Stimulated activated CD4-positive, alpha-beta T cell treated with anti-CD3 and anti-CD28 coated beads, TNF-alpha, amount 100 ng/mL, for 1 hour (primary cell): ENCODE results near the gene MBNL2.

Experiments
- DNase-seq, 3 donors: peaks; one replicate each; pipeline ENCODE4 v3.0.0-alpha.2; 2020; ENCODE audit warnings: low read depth in 3 of 3, low spot score in 1 of 3

Gene MBNL2

DNA sequence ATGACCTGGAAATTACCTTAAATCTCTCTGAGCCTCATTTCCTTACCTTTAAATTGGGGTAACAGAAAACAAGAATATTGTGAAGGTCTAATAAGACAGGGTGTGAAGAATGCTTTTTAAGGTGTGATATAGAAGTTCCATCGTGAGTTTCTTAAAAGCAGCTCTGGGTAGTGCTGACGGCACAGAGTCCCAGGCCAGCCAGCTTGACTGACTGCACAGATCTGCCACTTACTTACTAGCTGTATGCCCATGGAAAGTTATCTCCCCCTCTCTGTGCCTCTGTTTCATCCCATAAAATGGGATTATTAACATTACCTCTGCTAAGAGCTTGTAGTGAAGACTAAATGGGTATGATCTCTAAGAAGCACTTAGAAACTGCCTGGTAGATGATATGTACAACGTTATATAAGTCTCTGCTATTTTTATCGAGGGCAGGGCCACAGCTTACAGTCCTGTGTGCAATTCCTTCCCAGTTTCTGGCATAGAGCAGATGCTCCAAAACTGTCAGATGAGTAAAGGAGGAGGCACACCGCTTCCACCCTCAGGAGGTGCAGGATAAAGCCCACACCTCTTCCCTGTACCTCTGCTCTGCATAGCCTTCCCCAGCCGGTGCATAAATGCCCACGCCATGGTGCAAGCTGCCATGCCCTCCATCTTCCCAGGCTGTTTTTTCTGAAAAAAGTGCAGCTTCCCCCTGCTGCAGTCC lies 99.6 kb downstream of the MBNL2 start:
- DNase-seq: no peak

DNA sequence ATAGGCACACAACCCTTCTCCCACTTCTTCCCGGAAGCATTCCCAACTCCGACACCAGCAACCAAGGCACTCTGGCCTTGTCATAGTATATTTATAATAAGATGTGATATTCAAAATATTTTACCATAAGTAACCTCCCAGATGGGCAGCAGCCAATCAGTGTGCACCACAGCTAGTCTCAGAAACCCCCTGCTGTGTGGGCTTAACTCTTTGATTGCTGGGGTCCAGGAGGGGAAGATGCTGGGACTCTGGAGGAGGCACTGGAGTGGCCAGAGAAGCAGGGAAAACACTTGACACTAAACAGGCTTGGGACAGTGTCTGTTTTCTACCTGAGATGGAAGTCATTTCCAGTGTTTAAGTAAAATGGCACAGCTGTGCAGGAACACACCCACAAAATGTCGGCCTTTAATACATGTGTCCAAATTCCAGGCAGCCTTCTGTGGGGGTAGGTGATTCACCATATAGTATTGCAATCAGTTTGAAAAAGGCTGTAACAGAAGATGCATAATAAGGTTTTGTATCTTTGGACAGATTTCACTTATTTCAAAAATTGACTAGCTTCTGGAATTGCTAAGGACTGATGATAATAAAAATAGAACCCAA lies 100.7 kb downstream of the MBNL2 start:
- no peak for DNase-seq

DNA sequence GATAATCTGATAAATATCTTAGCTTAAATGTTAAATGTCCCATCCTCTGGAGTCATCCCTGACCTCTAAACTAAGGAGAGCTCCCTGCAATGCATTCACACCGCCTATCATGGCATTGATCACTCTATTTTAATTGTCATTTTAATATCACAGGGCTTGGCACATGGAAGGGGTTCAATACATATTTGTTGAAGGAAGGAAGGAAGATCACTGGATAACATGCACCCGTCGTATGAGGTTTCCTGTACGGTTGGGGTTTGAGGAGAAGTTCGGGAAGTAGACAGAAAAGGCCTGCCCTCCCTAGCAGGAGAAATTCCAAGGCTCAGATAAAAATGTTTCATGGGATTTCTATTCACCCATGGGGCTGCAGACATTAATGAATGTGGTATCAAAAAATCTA lies 102.0 kb downstream of the MBNL2 start:
- no peak for DNase-seq

DNA sequence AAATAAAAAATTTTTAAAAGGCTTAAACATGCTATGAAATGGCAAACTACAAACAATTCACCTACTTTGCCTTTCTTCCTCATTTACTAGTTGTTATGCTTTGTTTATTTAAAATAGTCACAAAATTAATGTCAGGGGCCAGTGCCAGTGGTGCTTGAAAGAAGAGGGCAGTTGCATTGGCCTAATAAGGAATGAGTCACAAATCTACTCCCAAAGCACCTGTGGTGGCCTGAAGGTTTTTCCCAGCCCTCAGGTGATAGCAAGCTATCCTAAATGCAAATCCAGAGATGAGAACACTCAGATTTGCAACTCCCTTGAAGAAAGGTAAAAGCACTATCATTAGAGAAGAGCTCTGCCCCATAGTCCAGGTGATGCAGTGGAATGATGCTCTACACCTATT lies 103.6 kb downstream of the MBNL2 start:
- DNase-seq: no peak

DNA sequence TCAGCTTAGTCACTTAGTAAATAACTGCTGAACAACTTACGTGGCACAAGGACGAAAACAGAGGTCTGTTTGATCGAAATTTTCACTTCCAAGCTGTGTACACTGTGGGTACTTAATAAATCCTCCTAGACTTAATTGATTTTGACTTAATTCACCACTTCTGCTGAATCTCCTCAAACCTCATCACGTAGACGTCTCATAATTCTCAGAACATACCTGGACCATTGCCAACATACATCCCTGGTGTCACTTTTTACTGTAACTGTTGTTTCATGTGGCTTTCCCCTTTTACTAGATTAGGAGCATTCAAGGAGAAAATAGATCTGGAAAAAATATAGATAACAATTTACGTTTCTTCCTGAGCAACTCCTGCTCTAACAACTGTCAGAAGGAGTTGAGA lies 105.0 kb downstream of the MBNL2 start:
- DNase-seq: no peak

DNA sequence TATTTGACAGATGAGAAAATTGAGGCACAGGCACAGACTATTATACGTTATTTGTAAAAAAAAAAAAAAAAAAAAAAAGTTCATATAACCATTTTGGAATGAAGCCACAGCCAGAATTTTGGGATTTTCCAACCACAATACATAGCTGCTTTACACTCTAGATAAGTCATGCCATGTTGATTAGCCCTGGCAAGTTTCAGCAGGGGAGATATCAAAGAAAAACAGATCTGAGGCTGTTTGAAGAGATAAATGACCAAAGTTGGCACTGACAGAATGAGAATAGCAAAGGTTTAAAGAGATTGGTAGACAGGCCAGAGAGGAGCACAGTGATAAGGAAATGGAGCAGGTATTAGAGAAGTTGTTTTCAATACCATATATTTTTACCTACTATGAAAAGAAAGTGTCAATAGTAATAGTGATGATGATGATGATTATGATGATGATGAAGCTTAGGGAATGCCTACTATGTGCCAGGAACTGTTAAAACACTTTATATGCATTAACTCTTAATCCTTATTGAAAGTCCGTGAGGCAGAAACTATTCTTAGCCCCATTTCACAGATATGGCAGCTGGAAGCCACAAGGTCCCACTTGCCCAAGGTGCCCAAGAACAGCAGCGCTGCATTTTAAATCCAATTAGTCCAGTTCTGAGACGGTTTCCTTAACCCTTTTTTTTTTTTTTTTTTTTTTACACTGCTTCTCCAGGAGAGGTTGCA lies 105.5 kb downstream of the MBNL2 start:
- DNase-seq: no peak

DNA sequence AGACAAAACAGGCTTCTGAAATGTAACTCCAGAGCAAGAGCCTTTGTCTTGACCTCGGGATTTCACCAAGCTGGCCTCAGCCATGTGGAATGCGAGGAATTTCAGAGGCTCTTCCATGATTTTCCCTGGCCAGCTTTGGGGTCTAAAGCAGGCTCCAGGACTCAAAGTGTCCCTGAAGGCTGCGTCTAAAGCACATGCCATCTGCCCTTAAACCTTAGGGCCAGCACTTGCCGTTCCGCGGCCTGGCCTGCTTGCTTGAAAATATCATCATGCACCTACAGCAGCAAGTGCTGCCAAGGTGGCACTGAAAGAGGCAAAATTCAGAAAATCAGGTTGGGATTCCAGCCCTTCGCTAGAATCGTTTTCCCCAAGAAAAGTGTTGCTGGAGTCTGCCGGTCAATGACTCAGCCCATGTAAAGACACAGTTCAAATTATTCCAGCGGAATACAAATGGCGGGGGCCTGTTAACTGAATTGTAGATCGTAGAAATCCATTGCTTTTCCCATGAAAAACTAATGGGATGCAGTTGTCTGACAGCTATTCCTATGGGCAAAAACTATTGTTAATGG lies 106.2 kb downstream of the MBNL2 start:
- no peak for DNase-seq

DNA sequence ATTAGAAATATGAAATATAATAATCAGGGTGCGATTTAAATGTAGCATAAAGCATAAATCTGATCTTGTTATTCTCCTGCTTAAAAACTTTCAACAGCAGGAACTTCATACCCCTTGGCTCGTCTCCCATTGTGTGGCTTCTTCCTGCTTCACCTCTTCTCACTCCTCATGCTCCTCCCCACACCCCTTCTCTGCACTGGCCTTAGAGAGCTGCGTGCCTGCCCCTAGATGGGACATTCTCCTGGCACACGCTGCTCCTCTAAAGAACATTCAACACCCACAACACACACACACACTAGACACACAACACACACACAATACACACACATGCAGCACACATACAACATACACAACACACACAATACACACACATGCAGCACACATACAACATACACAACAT lies 107.2 kb downstream of the MBNL2 start:
- no peak for DNase-seq

DNA sequence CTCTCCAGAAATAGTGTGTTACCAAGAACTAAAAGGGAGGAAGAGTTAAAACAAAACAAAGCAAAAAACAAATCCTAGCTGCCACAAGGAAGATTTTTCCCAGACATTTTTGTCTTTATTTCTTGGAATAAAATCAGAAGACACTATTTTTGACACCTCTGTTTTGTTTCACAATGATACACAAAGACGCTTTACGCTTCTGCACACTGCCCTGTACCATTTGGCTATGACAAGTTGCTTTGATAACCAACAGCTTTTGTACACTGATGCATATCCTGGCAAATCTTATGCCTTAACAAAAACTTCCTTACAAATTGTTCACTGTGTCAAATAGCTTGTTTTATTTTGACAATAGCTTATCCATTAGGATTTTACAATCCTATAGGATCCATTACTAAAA lies 108.3 kb downstream of the MBNL2 start:
- no peak for DNase-seq

DNA sequence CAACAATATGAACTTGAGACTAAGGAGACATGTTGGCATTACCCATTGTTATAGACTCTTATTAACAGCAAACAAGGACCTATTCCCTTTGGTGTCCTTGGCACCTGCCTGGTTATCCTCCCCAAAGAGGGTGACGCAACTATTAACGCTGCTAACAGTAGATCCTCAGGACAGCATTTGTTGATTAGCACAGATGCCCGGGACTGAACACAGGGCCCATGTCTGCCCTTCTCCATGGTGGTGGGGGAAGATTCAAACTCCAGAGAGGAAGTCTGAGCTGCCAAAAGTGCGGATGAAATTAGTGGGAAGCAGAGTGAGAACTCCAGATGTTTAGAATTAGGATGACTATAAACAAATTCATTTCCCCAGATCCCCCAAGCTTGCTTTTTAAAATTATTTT lies 110.6 kb downstream of the MBNL2 start:
- no peak for DNase-seq

DNA sequence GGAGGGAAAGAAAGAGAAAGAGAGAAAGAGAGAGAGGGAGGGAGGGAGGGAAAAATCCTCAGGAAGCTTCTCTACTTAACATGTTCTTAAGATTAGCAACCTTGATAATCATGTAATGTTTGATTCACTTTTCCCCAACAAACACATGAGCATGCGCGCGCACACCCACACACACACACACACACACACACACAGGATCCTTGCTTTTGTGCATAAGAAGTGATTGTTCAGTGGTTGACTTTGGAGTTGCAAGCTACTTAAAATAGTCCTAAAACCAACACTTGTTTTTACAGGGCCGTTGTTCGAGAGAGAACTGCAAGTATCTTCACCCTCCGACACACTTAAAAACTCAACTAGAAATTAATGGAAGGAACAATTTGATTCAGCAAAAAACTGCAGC lies 111.8 kb downstream of the MBNL2 start:
- no peak for DNase-seq

DNA sequence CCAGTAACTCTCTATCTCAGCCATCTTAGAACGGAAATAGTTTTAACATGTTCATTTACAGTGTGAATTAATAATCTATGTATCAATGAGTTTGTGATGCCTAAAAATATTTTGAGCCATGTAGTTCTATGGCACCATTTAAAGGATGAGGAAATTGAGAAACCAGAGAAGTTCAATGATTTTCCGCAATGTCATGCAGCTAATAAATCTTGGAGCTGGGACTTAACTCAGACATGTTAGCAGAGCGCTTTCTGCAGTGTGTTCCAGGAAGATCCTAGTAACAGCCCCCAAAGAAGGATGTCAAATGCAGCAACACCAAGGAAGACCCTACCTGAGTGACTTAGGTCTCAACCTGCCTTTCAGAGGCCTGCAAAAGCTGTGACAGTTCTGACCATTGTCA lies 112.6 kb downstream of the MBNL2 start:
- DNase-seq: no peak

DNA sequence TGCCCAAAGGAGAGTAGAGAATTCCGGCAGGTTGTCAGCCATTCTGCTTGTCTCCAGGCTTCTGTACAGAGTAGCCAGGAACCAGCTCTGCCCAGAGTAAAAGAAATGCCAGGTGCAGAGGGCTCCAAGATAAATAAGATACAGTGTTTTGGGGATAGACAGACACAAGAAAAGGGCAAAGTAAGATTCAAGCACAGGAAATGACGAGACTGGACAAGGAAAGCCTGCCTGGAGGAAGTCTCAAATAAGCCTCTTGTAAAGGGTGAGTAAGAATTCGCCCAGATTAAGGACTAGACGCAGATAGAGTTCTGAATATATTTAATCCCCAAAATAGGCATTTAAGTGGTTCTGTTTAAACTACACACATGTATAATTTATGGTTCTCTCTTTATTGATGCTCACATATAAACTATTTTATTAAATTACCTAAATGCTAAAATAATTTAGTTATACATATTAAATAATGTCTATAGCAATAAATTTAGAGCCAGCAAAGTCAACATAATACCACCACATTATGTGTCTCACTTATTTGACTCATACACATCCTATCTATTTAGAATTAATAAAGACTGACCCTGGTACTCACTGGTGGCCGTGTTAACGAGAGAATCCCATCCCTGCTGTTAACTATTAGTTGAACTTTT lies 113.5 kb downstream of the MBNL2 start:
- no peak for DNase-seq

DNA sequence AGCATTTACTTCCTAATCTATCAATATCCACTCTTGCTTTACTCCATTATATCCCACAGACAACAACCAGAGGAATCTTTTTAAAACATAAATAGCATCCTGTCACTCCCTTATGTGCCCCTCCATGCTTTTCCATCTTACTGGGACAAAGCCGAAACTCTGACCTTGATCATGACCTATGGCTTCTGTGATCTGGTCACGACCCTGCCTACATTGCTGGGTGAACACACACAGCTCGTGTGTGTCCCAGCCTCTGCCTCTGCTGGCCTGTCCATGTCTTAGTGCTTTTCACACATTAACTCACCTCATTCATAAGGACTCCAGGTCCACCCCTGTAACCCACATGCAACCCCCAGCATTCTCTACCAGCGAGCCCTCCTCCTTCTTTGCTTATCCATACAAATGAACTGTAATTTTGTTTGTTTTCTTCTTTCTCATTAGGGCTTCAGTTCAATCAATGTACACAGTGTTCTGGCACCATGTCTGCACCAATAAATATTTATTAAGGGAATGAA lies 115.9 kb downstream of the MBNL2 start:
- DNase-seq: no peak

DNA sequence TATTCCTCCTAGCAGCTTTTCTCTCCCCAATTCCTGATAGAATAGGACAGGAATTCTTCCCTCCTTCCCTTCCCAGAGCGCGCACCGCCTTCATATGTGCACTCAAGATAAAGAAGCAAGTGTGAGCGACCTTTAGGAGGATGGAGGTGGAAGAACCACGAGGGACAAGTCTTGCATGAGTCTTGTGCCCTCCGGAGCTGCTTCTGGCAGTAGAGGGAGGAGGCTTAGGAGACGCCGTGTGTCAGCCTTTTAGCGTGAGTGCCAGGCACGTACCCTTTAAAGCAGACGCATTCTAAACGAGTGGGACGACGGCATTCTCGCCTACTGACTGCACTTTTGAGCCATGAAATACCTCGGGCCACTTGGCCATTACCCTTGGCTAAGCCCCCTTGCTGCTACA lies 116.4 kb downstream of the MBNL2 start:
- DNase-seq: no peak

DNA sequence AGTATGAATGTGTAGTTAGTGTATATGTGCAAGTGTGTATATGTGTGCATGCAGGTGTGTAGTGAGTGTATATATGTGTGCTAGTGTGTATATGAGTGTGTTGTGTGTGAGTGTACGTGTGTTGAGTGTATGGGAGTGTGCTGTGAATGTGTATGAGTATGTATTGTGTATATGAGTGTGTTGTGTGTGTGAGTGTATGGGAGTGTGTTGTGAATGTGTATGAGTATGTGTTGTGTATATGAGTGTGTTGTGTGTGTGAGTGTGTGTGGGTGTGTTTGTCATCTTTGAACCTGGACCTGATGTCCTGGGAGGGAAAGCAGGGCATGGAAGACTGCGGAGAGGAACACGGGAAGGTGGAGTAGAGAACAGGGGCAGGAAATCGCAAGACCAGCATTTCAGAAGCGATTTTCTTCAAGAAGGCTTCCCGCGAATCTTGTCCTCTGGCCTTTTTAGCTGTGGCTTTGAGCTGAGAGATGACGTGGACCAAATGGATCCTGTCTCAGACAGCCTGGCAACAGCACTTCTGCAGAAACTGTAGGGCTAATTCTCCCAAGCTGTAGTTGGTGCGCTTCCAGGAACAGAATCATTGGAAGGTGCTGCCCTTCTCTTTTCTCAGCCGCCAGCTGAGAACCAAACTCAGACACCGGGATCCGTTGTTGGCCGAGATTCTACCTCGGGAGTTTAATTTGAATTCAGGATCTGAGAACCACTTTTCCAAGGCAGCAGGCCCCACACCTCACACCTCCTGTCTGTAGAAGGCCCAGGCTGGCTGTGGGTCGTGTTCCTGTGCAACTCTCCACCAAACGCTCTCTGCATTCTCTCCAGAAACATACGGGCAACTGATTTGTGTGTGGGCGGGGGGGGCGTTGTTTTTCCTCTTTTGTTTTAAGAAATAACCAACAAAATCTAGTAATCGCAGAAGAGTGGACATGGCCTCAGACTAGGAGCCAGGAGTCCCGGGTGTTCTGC lies 117.2 kb downstream of the MBNL2 start:
- DNase-seq: no peak

DNA sequence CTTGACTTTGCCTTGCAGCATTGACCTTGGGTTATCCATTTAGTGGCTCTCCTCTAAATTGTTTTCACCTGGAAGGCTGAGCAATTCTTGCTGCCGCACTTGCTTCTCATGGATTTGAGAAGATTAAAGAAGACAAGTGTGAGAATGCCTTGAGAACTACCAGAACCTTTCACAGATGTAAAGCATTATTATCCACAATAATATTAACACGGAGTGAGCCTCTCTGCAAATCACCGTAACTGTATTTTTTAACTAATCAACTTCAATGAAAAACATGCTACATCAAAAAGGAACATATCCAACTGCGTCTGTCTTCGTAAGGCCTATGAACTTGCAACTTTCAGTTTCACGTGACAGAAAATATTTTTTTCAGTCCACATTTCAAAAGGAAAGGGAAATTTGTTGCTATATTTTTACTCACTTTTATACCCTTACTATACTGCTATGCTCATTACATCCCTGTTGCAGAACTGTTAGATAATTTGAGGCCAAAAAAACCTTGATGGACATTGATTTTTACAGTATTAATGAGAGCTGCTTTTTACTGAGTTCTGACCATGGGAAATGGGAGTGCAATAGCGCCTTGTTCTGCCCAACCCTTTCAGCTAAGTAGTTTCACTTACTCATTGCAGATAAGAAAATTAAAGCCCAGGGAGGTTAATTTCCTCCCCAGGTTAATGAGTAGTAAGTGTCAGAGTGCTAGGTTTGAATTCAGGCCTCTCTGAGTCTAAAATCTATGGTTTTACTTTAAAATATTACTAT lies 118.0 kb downstream of the MBNL2 start:
- no peak for DNase-seq

DNA sequence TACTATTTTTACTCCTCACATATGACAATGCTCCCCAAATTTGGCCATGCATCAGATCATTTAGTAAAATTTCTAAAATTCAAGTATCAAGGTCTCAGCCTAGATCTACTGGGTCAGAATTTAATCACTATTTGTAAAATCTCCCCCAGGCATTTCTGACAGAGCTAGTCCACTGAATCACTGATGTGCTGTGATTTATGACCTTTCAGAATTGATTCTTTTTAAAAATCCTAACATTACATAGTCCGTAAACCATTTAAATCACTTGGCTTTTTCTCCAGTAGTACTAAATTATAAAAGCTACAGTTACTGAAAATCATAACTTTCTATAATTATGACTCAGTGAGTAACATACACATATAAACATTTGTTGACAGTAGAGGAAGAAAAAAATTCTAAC lies 119.0 kb downstream of the MBNL2 start:
- no peak for DNase-seq

DNA sequence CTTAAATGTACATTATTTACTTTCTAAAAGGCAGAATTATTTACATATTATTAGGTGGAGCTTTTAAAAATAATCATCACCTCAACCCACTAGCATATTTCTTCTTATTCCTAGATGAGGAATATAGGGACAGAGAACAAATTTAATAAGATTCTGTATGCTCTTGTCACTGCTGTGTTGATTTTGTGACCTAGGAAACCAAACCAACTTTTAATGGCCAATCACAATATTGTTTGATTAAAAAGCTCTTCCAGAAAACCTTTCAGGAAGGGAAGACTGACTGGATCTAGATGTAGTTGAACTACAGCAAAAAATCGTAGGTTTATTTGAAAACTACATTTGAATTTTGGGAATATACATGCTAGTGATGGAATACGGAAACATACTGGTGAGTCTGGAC lies 120.0 kb downstream of the MBNL2 start:
- no peak for DNase-seq

DNA sequence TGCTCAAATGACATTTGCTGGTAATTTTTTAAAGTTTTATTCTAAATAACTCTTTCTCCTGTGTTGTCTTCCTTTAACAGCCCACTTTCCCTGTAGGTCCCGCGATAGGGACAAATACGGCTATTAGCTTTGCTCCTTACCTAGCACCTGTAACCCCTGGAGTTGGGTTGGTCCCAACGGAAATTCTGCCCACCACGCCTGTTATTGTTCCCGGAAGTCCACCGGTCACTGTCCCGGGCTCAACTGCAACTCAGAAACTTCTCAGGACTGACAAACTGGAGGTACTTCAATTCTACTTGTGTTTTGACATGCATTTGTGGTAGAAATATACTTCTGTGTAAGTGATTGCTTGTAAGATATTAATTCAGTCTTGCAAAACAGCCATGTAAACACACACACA lies 120.8 kb downstream of the MBNL2 start:
- no peak for DNase-seq
